Thoracic aorta (tissue), 2 donors: ENCODE measurements around the gene CEBPB. TPM values are rescaled to one million over a fixed set of nuclear protein-coding genes. Genes with fewer than 3 reads are reported as not detected.

Experiments
- ATAC-seq: fragments of 150-250 bp; one replicate; pipeline ENCODE4 v1.8.0; 2017; ENCODE audit warnings: low read depth; ENCODE audit not compliant: insufficient number of reproducible peaks, low FRiP score
- DNase-seq: peaks from one replicate; pipeline ENCODE4 v3.0.0-alpha.2; 2020; ENCODE audit warnings: low spot score
- H3K27ac ChIP-seq, 2 donors: fragments of 200-600 bp; sonication (generic); 1 replicate in 1 of 2; 2 replicates in 1 of 2; pipeline ENCODE4 v1.5.1; 2016; ENCODE audit warnings: mild to moderate bottlenecking in 2 of 2, moderate library complexity in 2 of 2
- H3K27me3 ChIP-seq: fragments of 200-600 bp; sonication (generic); replicated peaks from 2 replicates; pipeline ENCODE4 v1.6.0; 2016; ENCODE audit warnings: mild to moderate bottlenecking; ENCODE audit not compliant: insufficient read depth
- H3K36me3 ChIP-seq: fragments of 200-600 bp; sonication (generic); one replicate; pipeline ENCODE4 v1.5.1; 2016
- H3K4me1 ChIP-seq, 2 donors: fragments of 200-600 bp; sonication (generic); 1 replicate in 1 of 2; 2 replicates in 1 of 2; pipeline versions ENCODE4 v1.5.1 to v1.6.0; 2016; ENCODE audit warnings: low read depth in 2 of 2, mild to moderate bottlenecking in 1 of 2; ENCODE audit not compliant: control insufficient read depth in 1 of 2
- H3K4me3 ChIP-seq: fragments of 200-600 bp; sonication (generic); 2 replicates; pipeline ENCODE4 v1.5.1; 2016; ENCODE audit warnings: mild to moderate bottlenecking
- H3K9me3 ChIP-seq: fragments of 200-600 bp; sonication (generic); 2 replicates; pipeline ENCODE4 v1.5.1; 2016
- total RNA-seq, 2 donors: library from RNA; depleted of rRNA; stranded (reverse); fragments of >200 nt; gene quantifications; one replicate each; pipeline versions ENCODE4 v1.1.0 to v1.2.3, GENCODE V29; 2016
- TF ChIP-seq, protein P1 (sequence below): fragments of 200-600 bp; sonication (generic); IDR thresholded peaks from one replicate; pipeline ENCODE4 v1.5.1; 2019; ENCODE audit warnings: antibody characterized with exemption

Gene CEBPB
- total RNA-seq, 2 donors from 2014 or later = 113 to 255 TPM

DNA sequence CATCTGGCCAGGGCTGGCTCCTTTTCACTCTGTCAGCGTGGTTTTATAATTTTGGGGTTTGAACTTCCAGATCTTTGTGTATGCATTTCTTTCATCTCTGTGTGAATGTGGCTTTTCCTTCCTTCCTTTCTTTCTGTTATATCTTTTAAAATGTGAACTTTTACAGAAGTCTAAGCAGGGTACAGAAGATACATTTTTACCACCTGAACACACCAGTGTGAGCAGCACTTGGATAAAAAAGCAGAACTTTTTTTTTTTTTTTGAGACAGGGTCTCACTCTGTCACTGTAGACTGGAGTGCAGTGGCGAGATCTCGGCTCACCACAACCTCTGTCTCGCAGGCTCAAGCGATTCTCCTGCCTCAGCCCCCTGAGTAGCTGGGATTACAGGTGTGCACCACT, 20.5 kb downstream of the CEBPB start:
- TF ChIP-seq, protein P1, sequence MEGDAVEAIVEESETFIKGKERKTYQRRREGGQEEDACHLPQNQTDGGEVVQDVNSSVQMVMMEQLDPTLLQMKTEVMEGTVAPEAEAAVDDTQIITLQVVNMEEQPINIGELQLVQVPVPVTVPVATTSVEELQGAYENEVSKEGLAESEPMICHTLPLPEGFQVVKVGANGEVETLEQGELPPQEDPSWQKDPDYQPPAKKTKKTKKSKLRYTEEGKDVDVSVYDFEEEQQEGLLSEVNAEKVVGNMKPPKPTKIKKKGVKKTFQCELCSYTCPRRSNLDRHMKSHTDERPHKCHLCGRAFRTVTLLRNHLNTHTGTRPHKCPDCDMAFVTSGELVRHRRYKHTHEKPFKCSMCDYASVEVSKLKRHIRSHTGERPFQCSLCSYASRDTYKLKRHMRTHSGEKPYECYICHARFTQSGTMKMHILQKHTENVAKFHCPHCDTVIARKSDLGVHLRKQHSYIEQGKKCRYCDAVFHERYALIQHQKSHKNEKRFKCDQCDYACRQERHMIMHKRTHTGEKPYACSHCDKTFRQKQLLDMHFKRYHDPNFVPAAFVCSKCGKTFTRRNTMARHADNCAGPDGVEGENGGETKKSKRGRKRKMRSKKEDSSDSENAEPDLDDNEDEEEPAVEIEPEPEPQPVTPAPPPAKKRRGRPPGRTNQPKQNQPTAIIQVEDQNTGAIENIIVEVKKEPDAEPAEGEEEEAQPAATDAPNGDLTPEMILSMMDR = no peak
- Histone ChIP-seq H3K9me3 (no peaks in the 10 kb centered on the region), H3K27me3 (no peaks in the 10 kb centered on the region), H3K4me3 (no peak overlapping the region), H3K4me1 (no peaks in the 10 kb centered on the region), H3K27ac (no peak overlapping the region), H3K36me3 (no peaks in the 10 kb centered on the region)
- ATAC-seq (no peak), DNase-seq (no peak)

DNA sequence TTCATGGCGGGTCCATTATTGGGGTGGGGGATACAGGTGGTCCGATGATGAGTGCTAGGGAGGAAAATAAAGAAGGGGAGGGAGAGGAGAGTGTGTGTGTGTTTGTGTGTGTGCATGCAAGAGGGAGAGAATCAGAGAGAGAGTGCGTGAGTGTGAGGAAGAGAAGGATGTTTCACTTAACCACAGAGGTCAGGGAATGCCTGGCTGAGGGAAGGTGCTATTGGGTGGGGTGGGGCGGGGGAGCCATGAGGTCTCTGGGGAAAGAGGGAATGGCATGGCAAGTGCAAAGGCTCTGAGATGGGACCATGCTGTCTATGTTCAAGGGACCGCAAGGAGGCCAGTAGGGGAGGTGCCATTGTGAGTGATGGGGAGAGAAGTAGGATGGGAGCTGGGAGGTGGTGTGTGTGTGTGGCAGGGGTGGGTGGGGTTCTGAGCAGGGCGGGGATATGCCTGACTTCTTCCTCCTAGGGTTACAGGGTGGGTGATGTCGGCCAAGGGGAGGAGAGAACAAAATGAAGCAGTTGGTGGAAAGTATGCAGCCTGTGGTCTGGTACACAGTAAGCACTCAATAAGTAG, 23.0 kb downstream of the CEBPB start:
- ATAC-seq (no peak), DNase-seq (no peak)
- H3K27me3 ChIP-seq = no peaks in the 10 kb centered on the region
- H3K4me3 ChIP-seq = no peak overlapping the region
- H3K9me3 ChIP-seq = no peaks in the 10 kb centered on the region
- TF ChIP-seq, protein P1 = no peak
- H3K36me3 ChIP-seq = no peaks in the 10 kb centered on the region
- no peaks in the 10 kb centered on the region for H3K4me1 ChIP-seq
- H3K27ac ChIP-seq = no peak overlapping the region

DNA sequence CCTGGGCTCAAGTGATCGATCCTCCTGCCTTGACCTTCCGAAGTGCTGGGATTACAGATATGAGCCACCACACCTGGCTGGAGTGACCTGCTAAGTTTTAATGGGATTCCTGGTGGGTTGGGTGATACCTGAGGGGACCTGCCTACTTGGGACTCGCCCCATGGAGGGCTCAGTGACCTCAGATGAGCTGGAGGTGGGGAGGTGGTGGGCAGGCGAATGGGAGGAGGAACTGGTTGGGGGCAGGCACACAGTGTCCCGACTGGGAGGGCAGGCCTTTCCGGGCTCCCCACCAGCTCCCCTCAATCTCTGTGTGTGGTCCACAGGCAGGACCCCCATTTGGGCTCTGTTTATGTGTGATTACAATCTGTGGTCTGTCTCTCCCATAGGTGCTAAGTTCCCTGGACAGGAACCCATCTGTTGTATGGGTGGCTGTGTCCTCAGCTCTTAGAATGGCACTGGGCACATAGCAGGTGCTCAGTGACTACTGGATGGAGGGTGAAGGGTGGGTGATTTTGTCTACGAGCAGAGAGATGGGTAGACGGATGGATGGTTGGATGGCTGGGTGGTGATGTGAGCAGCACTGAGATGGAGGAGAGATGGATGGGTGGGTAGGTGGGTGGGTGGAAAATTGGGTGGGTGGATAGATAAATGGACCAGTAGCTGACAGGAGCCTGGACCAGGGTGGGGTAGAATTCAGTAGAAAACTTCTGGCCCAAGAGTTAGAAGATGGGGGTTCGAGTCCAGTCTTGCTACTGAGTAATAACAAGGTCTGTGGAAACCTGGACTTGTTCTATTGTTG, 23.8 kb downstream of the CEBPB start:
- no peaks in the 10 kb centered on the region for H3K27me3 ChIP-seq
- peaks cover 0 to 7% of the 10 kb centered on the region in 2 donors for H3K4me1 ChIP-seq
- H3K9me3 ChIP-seq = no peaks in the 10 kb centered on the region
- TF ChIP-seq, protein P1 = no peak
- no peaks in the 10 kb centered on the region for H3K36me3 ChIP-seq
- no peak overlapping the region for H3K27ac ChIP-seq
- DNase-seq (no peak), ATAC-seq (no peak)
- no peak overlapping the region for H3K4me3 ChIP-seq

DNA sequence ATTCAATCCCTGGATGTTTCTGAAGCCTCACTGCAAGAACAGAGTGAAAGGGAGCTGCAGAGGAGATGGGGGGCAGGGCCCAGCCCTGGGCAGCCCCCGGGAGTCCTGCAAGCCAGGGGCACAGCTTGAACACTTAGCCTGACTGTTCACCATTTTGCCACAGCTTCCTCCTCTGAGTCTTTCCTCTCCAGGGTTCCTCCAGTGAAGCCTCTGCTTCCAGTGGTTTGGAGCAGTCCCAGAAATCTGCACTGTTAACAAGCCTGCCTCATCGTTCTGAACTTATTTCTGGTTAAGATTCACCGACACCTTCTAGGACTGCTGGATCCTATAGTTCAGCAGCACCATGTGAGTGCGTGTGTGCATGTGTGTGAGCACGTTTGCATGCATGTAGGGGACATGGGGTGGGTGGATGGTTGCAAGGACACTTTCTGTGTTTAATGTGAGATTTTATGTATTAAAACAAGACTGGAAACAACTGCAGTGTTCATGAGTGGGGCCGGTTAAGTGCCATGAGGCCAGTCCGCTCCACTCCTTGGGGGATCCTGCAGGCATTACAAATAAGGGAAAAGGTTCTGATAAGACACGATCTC, 24.6 kb downstream of the CEBPB start:
- H3K4me3 ChIP-seq = no peak overlapping the region
- DNase-seq = no peak
- no peak for ATAC-seq
- no peaks in the 10 kb centered on the region for H3K36me3 ChIP-seq
- TF ChIP-seq, protein P1 = no peak
- no peaks in the 10 kb centered on the region for H3K9me3 ChIP-seq
- peaks cover 0 to 7% of the 10 kb centered on the region in 2 donors for H3K4me1 ChIP-seq
- H3K27ac ChIP-seq = no peak overlapping the region
- H3K27me3 ChIP-seq = no peaks in the 10 kb centered on the region

DNA sequence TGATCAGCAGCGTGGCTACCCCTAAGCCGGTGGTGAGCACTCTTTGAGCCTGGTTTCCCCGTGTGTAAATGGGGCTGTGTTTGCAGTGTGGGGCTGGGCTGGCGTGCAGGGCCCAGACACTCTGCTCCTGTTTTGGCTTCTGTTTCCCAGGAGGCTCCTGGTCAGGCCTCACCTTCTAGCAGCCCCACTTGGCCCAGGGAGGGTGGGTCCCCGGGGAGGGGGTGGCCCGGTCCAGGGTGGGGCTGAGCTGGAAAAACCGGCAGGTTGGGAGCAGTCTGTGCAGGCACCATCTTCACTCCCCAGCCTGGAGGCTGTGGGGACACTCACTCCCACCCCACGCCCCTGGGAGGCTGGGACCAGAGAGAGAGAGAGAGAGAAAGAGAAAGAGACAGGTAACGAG, 25.3 kb downstream of the CEBPB start:
- DNase-seq (no peak), ATAC-seq (no peak)
- Histone ChIP-seq H3K36me3 (no peaks in the 10 kb centered on the region), H3K9me3 (no peaks in the 10 kb centered on the region), H3K27me3 (no peaks in the 10 kb centered on the region), H3K4me1 (peaks cover 0 to 7% of the 10 kb centered on the region in 2 donors), H3K27ac (no peak overlapping the region), H3K4me3 (no peak overlapping the region)
- TF ChIP-seq, protein P1 = no peak
